Subcutaneous preadipocyte (primary cell): Measurements from ENCODE around the gene RNF144B. TPM values are rescaled to one million over a fixed set of nuclear protein-coding genes. Genes with fewer than 3 reads are reported as not detected.

Experiments
- total RNA-seq: library from RNA; depleted of rRNA; stranded (reverse); fragments of >200 nt; gene quantifications from 2 replicates; pipeline ENCODE4 v1.2.3, GENCODE V29; 2012

Gene RNF144B
- total RNA-seq = 0.37 and 0.78 TPM in 2 replicates

DNA sequence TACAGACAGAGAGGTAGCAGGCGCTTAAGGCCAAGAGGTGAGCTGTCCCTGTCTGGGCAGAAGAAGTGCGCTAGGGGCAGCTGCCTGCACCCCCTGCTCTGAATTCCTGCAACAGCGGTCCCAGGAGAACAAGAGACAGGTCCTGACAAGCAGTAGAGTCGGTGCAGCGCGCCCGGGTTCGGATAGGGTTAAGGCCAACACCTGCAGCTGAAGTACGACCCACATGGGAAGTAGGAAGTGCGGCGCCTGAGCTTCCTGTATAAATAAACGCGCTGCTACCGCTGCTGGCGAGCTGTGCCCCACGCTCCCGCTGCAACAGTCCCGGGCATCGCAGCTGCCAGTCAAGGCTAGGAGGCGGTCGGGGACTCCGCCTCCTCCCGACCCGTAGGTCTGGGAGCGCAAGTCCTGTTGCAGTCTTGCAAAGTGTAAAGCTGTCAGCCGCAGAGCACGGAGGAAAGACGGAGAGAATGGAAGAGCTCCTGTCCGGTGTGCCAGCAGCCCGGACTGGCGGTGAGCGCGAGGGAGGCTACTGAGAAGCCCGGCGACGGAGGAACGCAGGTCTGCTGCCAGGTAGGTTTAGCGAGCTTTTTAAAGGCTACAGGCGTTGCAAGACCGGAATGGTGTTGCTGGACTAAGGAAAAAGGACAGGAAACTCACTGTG is at the start of gene RNF144B:
RNF144B (plus strand) TSS at position 290 of the 661 bp plus-strand sequence. CDS start 12,185 bp downstream, outside the sequence.

Other genes with a start within 250 kb of the RNF144B start
- 11.0 and 11.1 TPM in 2 replicates for gene TPMT, start 232.3 kb upstream of the RNF144B start, total RNA-seq
- 18.0 and 23.3 TPM in 2 replicates for gene KDM1B, start 231.9 kb upstream of the RNF144B start, total RNA-seq
- gene DEK, start 122.8 kb upstream of the RNF144B start, total RNA-seq = 84.5 and 143 TPM in 2 replicates